Central memory CD8-positive, alpha-beta T cell (primary cell): Measurements from ENCODE around the gene SCGB1A1.
A peak's percentile ranks its signal among the peaks of the same experiment; 100 is the strongest.

Experiments used
- ATAC-seq: fragments of 150-1000 bp; cut with Tn5 transposase; replicated peaks from 2 replicates; pipeline ENCODE4 v1.10.0; 2022; ENCODE audit warnings: mild to moderate bottlenecking, moderate FRiP score, moderate number of reproducible peaks; ENCODE audit not compliant: poor library complexity, severe bottlenecking; ENCODE audit errors: extremely low read depth
- DNase-seq, 2 donors: peaks; one replicate each; pipeline ENCODE4 v3.0.0; 2021; ENCODE audit warnings: low spot score in 2 of 2
- H3K27ac Mint-ChIP-seq: one replicate; pipeline ENCODE4 v1.8.0; 2022; ENCODE audit warnings: low read depth, mild to moderate bottlenecking, moderate library complexity, mixed read lengths
- H3K27me3 Mint-ChIP-seq: one replicate; pipeline ENCODE4 v1.8.0; 2022; ENCODE audit warnings: mixed read lengths
- H3K36me3 Mint-ChIP-seq: one replicate; pipeline ENCODE4 v1.8.0; 2022; ENCODE audit warnings: mild to moderate bottlenecking, moderate library complexity, mixed read lengths; ENCODE audit not compliant: insufficient read depth
- H3K4me1 Mint-ChIP-seq: one replicate; pipeline ENCODE4 v1.8.0; 2022; ENCODE audit warnings: mixed read lengths
- H3K4me3 Mint-ChIP-seq: one replicate; pipeline ENCODE4 v1.8.0; 2022; ENCODE audit warnings: mild to moderate bottlenecking, moderate library complexity, mixed read lengths
- H3K9me3 Mint-ChIP-seq: one replicate; pipeline ENCODE4 v1.8.0; 2022; ENCODE audit warnings: mixed read lengths

SCGB1A1 gene

GRCh38 chr11:62418136-62418535 lies 697 bp upstream of the SCGB1A1 start:
- Mint-ChIP-seq H3K4me3 (no peak overlapping the region), H3K36me3 (peaks cover 2% of the 10 kb centered on the region), H3K27me3 (no peaks in the 10 kb centered on the region), H3K9me3 (no peaks in the 10 kb centered on the region), H3K27ac (no peak overlapping the region), H3K4me1 (no peaks in the 10 kb centered on the region)
- DNase-seq, result no peak
- no peak for ATAC-seq

DNA sequence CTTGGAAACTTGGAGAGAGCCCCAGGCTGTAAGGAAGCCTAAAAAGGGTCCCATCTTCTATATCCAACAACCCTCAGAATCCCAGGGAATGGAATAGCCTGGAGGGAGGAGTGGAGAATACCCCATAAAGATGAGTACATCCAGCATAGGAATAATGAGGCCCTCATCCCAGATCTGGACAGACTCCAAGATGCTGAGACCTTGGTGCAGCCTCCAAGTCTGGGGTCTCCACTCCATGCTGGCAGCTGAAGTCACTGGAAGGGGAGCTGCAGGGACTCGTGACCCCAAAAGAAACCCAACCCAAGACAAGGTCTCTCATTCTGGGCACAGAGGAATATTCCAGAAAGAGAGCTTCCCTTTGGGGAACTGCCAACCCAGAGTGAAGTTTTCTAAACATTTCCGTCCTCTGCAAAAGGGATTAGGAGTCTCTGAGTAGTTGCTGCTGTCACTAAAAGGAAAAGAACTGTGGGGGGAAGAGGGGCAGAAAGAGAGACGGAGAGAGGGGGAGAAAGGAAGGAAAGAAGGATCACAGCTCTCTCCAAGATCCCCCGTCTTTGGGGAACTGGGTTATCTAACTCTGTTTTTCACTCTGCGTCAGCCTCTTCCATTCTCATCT lies 589 bp downstream of the SCGB1A1 start:
- Mint-ChIP-seq H3K27me3 (no peaks in the 10 kb centered on the region), H3K4me3 (no peak overlapping the region), H3K4me1 (no peaks in the 10 kb centered on the region), H3K36me3 (peaks cover 4% of the 10 kb centered on the region), H3K27ac (no peak overlapping the region), H3K9me3 (no peaks in the 10 kb centered on the region)
- DNase-seq, result no peak
- no peak for ATAC-seq

DNA sequence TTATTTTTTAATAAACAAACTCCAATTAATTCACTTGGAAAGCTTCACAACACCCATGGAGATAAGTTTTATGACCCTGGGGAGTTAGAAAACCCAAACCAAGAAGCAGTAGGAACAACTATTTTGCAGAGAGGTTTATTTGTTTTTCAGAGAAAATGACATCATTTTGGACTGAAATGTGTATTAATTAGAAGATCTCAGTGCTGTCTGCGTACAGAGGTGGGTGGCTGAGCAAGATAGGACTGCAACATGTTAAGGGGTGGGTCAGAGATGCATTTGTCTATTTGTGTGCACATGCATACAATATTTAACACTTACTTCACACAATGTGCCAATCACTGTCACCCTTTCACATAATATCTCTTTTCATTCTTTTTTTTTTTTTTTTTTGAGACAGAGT lies 1.1 kb downstream of the SCGB1A1 start:
- Mint-ChIP-seq H3K27me3 (no peaks in the 10 kb centered on the region), H3K27ac (no peak overlapping the region), H3K9me3 (no peaks in the 10 kb centered on the region), H3K4me3 (no peak overlapping the region), H3K4me1 (no peaks in the 10 kb centered on the region), H3K36me3 (peaks cover 4% of the 10 kb centered on the region)
- ATAC-seq (no peak), DNase-seq (no peak)

DNA sequence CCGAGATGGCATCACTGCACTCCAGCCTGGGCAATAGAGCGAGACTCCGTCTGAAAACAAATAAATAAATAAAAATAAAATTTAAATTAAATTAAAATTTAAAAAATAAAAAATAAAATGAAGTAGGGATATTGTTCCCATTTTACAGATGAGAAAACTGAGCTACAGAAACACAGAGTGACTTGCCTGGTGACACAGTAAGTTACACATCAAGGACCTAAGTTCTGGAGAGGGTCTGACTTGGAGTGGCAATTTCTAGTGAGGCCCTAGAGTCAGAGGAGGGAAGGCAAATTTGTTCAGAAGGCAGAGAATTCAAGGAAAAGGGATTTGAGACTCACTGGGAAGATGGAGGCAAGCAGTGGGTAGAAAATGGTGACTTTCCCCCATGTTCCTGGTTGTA lies 2.0 kb downstream of the SCGB1A1 start:
- DNase-seq, result no peak
- Mint-ChIP-seq H3K27me3 (no peaks in the 10 kb centered on the region), H3K27ac (no peak overlapping the region), H3K36me3 (peaks cover 1% of the 10 kb centered on the region), H3K4me3 (no peak overlapping the region), H3K9me3 (no peaks in the 10 kb centered on the region), H3K4me1 (no peaks in the 10 kb centered on the region)
- no peak for ATAC-seq

DNA sequence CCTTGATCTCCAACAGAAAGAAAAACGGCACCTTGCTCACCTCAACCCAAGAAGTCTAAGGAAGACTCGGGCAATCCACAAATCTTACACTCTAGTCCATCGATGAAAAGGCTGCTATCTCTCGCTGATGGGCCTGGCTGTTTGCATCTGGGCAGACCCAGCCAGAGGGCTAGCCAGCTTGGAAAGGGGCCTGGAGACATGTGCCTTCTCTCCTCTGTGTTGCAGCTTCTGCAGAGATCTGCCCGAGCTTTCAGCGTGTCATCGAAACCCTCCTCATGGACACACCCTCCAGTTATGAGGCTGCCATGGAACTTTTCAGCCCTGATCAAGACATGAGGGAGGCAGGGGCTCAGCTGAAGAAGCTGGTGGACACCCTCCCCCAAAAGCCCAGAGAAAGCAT lies 3.2 kb downstream of the SCGB1A1 start:
- no peaks in the 10 kb centered on the region for H3K4me1 Mint-ChIP-seq
- H3K27me3 Mint-ChIP-seq, result no peaks in the 10 kb centered on the region
- peaks cover 3% of the 10 kb centered on the region for H3K36me3 Mint-ChIP-seq
- DNase-seq (no peak), ATAC-seq (no peak)
- no peak overlapping the region for H3K27ac Mint-ChIP-seq
- H3K4me3 Mint-ChIP-seq, result no peak overlapping the region
- H3K9me3 Mint-ChIP-seq, result no peaks in the 10 kb centered on the region

- Mint-ChIP-seq H3K27me3 (no peaks in the 10 kb centered on the region), H3K27ac (no peak overlapping the region), H3K9me3 (no peaks in the 10 kb centered on the region), H3K4me1 (no peaks in the 10 kb centered on the region), H3K36me3 (peaks cover 3% of the 10 kb centered on the region), H3K4me3 (no peak overlapping the region)
- ATAC-seq, result no peak
- DNase-seq, result no peak
Observed at GRCh38 chr11:62423012-62423411, 4.2 kb downstream of the SCGB1A1 start.

DNA sequence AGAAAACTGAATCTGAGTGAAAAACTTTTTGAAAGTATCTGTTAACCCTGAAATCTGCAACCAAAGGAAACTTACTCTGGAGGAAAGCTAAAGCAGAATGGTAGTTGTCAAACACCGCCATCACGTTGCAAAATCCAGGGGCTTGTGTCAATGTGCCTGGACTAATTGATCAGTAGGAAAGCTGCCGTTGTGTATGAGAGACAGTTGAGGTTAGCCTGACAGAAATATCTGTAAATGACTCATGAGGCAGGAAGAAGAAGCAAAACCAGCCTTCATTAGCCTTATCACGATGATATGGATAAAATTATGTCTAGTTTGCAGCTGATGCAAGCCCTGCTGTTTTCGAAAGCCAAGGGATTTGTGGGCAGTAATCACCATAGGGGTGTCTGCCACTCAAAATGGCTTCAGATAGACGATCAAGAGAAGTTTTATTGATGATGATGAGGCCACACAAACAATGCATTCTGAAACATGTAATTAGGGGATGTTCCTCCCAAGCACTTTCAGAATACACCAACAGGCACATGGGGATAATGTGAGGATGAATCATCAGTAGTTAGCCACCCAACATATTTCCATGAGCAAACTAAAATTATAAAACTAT lies 8.9 kb downstream of the SCGB1A1 start:
- no peaks in the 10 kb centered on the region for H3K27me3 Mint-ChIP-seq
- peaks cover 15% of the 10 kb centered on the region for H3K4me1 Mint-ChIP-seq
- DNase-seq (no peak), ATAC-seq (peak; percentile 33)
- H3K4me3 Mint-ChIP-seq, result no peak overlapping the region
- H3K36me3 Mint-ChIP-seq, result peaks cover 6% of the 10 kb centered on the region
- no peaks in the 10 kb centered on the region for H3K9me3 Mint-ChIP-seq
- H3K27ac Mint-ChIP-seq, result peak overlapping the region; percentile 70

- ATAC-seq (no peak), DNase-seq (no peak)
- H3K27ac Mint-ChIP-seq, result no peak overlapping the region
- no peaks in the 10 kb centered on the region for H3K27me3 Mint-ChIP-seq
- no peak overlapping the region for H3K4me3 Mint-ChIP-seq
- no peaks in the 10 kb centered on the region for H3K9me3 Mint-ChIP-seq
- H3K36me3 Mint-ChIP-seq, result peaks cover 4% of the 10 kb centered on the region
- H3K4me1 Mint-ChIP-seq, result peaks cover 15% of the 10 kb centered on the region
Observed at GRCh38 chr11:62428871-62429560, 10.2 kb downstream of the SCGB1A1 start.

DNA sequence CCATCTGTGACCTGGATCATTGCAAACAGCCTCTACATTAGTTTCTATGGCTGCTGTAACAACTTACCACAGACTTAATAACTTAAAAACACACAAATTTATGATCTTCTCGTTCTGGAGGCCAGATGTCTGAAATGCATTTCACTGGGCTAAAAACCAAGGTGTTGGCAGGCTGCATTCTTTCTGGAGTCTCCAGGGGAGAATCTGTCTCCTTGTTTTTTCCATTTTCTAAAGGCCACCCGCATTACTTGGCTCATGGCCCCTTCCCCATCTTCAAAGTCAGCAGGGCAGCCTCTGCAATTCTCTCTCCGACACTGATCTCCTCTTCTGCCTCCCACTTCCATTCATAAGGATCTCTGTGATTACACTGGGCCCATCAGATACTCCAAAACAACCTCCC lies 11.6 kb downstream of the SCGB1A1 start:
- DNase-seq (no peak), ATAC-seq (no peak)
- Mint-ChIP-seq H3K36me3 (peaks cover 4% of the 10 kb centered on the region), H3K27me3 (no peaks in the 10 kb centered on the region), H3K9me3 (no peaks in the 10 kb centered on the region), H3K4me3 (no peak overlapping the region), H3K4me1 (peaks cover 15% of the 10 kb centered on the region), H3K27ac (no peak overlapping the region)

DNA sequence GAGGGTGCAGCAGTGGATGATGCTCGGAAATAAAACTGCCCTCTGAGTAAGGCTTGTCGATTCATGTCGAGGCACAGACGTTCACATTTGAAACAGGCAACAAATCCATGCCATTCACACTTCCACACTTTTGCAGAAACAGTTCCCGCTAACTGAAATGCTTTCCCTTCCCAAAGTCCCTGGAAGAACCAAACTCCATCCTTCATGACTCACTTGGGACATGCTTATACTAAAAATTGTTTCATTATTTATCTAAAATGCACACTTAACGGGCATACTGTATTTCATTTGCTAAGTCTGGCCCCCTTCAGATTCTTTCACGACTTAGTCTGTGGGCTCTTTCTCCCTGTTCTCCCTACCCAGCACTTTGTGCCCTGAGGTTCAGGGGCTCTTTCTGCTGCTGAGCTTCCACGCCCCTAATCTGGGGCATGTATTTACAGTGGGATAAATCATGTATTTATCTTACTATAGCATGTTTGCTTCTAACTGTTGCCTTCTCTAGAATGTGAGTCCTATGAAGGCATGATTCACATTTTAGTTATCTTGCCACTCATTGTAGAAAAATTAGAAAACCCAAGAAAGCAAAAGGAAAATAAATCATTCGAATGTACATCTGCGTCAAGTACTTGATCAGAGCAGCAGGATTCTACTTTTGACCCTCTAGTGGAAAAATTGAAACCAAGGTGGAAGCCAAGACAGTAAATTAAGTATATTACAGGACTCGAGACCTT lies 12.5 kb downstream of the SCGB1A1 start:
- Mint-ChIP-seq H3K36me3 (peaks cover 4% of the 10 kb centered on the region), H3K27ac (no peak overlapping the region), H3K27me3 (no peaks in the 10 kb centered on the region), H3K4me1 (peaks cover 15% of the 10 kb centered on the region), H3K4me3 (no peak overlapping the region), H3K9me3 (no peaks in the 10 kb centered on the region)
- DNase-seq, result no peak
- no peak for ATAC-seq

DNA sequence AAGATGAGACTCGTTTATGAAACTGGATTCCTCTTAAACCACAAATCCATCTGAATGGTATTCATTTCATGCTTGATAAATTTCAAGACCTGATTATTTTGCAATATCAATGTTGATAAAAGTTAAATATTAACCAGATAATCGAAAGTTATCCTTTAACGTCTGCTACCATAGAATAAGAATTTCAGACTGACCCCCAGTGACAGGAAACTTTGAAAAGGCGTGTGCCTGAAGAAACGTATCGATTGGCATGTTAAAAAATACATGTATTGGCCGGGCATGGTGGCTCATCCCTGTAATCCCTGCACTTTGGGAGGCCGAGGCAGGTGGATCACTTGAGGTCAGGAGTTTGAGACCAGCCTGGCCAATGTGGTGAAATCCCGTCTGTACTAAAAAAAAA lies 13.9 kb downstream of the SCGB1A1 start:
- no peak for ATAC-seq
- no peaks in the 10 kb centered on the region for H3K9me3 Mint-ChIP-seq
- DNase-seq, result no peak
- H3K27me3 Mint-ChIP-seq, result no peaks in the 10 kb centered on the region
- H3K27ac Mint-ChIP-seq, result no peak overlapping the region
- H3K36me3 Mint-ChIP-seq, result peaks cover 2% of the 10 kb centered on the region
- H3K4me1 Mint-ChIP-seq, result peaks cover 15% of the 10 kb centered on the region
- no peak overlapping the region for H3K4me3 Mint-ChIP-seq

- ATAC-seq (no peak), DNase-seq (no peak)
- H3K4me3 Mint-ChIP-seq, result no peak overlapping the region
- peaks cover 2% of the 10 kb centered on the region for H3K36me3 Mint-ChIP-seq
- no peak overlapping the region for H3K27ac Mint-ChIP-seq
- H3K9me3 Mint-ChIP-seq, result no peaks in the 10 kb centered on the region
- H3K27me3 Mint-ChIP-seq, result no peaks in the 10 kb centered on the region
- peaks cover 15% of the 10 kb centered on the region for H3K4me1 Mint-ChIP-seq
Observed at GRCh38 chr11:62433141-62433903, 14.5 kb downstream of the SCGB1A1 start.
